NT2/D1 (cell line): Measurements from ENCODE around the gene DTD2.

ENCODE experiments used
- SUZ12 ChIP-seq: IDR thresholded peaks from 2 replicates; pipeline ENCODE4 v1.6.1; 2011; ENCODE audit not compliant: insufficient read length, insufficient read depth; ENCODE audit errors: extremely low read depth
- YY1 ChIP-seq: IDR thresholded peaks from 2 replicates; pipeline ENCODE4 v1.6.1; 2011; ENCODE audit not compliant: insufficient read length, insufficient read depth
- ZNF274 ChIP-seq: IDR thresholded peaks from 2 replicates; pipeline ENCODE4 v1.6.1; 2011; ENCODE audit warnings: mild to moderate bottlenecking, low read depth, low read length

DNA sequence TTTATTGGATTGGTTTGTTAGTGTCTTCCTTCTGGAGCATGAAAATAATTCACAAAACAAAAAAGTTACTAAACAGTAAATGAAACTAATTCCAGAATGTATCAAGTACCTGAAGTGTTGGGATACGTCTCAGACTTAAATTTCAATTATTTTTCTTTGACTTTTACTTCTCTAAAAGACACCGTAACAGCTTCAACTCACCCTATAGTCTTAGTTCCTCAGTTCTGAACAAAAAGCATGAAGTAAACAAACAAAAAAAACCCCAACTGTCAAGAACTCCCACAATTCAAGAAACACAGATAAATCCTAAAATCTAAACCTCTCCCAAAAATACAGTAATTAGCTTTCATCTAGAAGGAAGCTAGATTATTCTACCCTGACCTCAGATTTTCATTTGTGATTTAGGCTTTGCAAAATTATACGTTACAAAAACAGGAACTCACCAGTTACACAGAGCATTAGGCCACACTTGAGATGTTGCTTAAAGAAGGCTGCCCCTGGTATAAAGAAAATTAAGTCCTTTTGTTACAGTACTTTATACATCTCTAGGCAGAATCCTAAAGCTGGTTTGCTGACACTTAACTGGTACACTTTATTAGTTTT is 47.2 kb downstream of the DTD2 start:
- TF ChIP-seq YY1 (no peak), SUZ12 (no peak), ZNF274 (no peak)
